ENCODE results near the gene SYNDIG1.

DNA sequence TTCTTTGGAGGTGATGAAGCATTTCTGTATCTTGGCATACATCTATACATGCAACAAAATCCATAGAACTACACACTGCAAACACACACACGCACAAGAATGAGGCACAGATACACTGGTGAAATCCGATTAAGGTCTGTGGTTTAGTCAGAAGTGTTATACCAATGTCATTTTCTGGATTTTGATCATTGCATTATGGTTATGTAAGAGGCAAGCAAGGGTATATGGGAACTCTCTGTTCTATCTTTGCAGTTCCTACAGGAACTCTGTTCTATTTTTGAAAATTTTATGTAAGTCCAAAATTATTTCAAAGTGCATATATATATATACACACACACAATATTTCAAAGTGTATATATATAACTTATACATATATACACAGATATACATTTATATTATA lies 101.7 kb downstream of the SYNDIG1 start:
- TF ChIP-seq POLR2A (IDR thresholded peaks at IDR 0.05; ENCODE audit: low read length) (no peak), GATA1 (IDR thresholded peaks at IDR 0.05; ENCODE audit: low read depth, low read length) (no peak)
